Neural progenitor cell (in vitro differentiated cells): ENCODE data around the gene KSR1.

Experiments
- EZH2 ChIP-seq: fragments of 200-600 bp; sonication (generic); IDR thresholded peaks from 2 replicates; pipeline ENCODE4 v1.6.1; 2017; ENCODE audit warnings: antibody characterized with exemption, mild to moderate bottlenecking, moderate library complexity
- EZH2phosphoT487 ChIP-seq: fragments of 200-600 bp; sonication (generic); IDR thresholded peaks from 2 replicates; pipeline ENCODE4 v1.6.1; 2017; ENCODE audit warnings: antibody characterized with exemption
- TF ChIP-seq, protein P1 (sequence below): fragments of 200-600 bp; sonication (generic); IDR thresholded peaks from 2 replicates; pipeline ENCODE4 v1.5.1; 2017; ENCODE audit warnings: antibody characterized with exemption, mild to moderate bottlenecking

DNA sequence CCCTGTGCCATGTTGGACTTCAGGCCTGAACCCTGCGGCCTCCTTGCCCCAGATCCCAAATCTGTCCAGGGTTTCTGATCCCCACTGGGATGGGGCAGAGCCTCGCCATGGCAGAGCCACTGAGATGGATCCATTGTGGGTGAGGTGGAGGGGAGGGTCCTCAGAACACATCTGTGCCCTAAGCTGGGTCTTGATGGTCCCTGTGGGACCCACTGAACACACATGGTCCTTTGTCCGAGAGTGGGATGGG is 38.0 kb upstream of the KSR1 start:
- TF ChIP-seq, protein P1, sequence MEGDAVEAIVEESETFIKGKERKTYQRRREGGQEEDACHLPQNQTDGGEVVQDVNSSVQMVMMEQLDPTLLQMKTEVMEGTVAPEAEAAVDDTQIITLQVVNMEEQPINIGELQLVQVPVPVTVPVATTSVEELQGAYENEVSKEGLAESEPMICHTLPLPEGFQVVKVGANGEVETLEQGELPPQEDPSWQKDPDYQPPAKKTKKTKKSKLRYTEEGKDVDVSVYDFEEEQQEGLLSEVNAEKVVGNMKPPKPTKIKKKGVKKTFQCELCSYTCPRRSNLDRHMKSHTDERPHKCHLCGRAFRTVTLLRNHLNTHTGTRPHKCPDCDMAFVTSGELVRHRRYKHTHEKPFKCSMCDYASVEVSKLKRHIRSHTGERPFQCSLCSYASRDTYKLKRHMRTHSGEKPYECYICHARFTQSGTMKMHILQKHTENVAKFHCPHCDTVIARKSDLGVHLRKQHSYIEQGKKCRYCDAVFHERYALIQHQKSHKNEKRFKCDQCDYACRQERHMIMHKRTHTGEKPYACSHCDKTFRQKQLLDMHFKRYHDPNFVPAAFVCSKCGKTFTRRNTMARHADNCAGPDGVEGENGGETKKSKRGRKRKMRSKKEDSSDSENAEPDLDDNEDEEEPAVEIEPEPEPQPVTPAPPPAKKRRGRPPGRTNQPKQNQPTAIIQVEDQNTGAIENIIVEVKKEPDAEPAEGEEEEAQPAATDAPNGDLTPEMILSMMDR: no peak
- TF ChIP-seq EZH2 (no peak), EZH2phosphoT487 (no peak)
